ENCODE measurements around the gene SSTR4. TPM values are rescaled to one million over a fixed set of nuclear protein-coding genes. Genes with fewer than 3 reads are reported as not detected.

The SSTR4 gene
- total and polyA plus RNA-seq, 2 donors (not counting 3 experiments of a cell fraction or from before 2014, with no cell fraction given) = not detected

DNA sequence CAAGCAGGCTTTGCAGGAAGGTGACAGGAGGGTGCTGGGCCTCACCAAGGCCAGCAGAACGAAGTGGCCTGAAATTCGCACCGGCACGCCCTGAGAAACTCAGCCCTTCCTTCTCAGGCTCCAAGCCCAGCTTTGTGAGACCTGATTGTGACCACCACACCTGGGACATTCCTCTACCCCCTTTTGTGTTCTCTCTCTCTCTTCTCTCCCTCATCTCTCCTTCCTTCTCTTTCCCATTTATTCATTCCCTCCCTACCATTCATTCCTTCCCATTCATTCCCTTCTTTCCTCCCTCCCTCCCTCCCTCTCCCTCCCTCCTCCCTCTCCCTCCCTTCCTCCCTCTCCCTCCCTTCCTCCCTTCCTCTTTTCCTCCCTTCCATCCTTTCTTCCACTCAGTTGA is 42.2 kb downstream of the SSTR4 start:
- Histone ChIP-seq H3K27me3 (ENCODE audit: control insufficient read depth in 2 of 2, insufficient read depth in 2 of 2, low read length in 2 of 2) (no peaks in the 10 kb centered on the region), H4K20me1 (replicated peaks; ENCODE audit: control insufficient read depth, extremely low read depth, insufficient read depth, low read length) (no peaks in the 10 kb centered on the region), H3K9me1 (replicated peaks; ENCODE audit: control insufficient read depth, extremely low read depth, insufficient read depth, low read length) (no peaks in the 10 kb centered on the region), H3K4me3 (replicated peaks in 1 of 3; ENCODE audit: insufficient read depth in 1 of 3, low read depth in 1 of 3, low read length in 3 of 3) (no peak overlapping the region), H3K36me3 (ENCODE audit: control insufficient read depth in 2 of 2, extremely low read depth in 1 of 2, insufficient read depth in 2 of 2, low read length in 2 of 2) (peaks cover 15 to 16% of the 10 kb centered on the region in 2 experiments), H3K4me1 (ENCODE audit: control insufficient read depth, extremely low read depth, insufficient read depth, low read length) (peaks cover 55% of the 10 kb centered on the region), H2AFZ (ENCODE audit: low read depth, low read length) (no peak overlapping the region), H3K9ac (replicated peaks; ENCODE audit: extremely low read depth, insufficient read depth, low read length) (no peak overlapping the region), H3K9me3 (replicated peaks; ENCODE audit: control insufficient read depth, insufficient read depth, low read length) (no peaks in the 10 kb centered on the region), H3K79me2 (ENCODE audit: control insufficient read depth, insufficient read depth, low read length) (peaks cover 22% of the 10 kb centered on the region), H3K4me2 (ENCODE audit: insufficient read depth, low read length) (no peak overlapping the region), H3K27ac (ENCODE audit: insufficient read depth, low read depth, low read length) (no peak overlapping the region)
- DNase-seq (ENCODE audit: low read depth, low spot score) = no peak
- CTCF ChIA-PET = interaction anchor here (1.4 kb wide), 1 partner anchor 124 kb away, joined by 7 read pairs; no protein-coding TSS in a partner anchor
- no TSS peak for BruUV-seq (replicated peaks)
- intact Hi-C loops (cut with micrococcal nuclease) = no loop called here
- no peak for FAIRE-seq
- POLR2A ChIA-PET = no interaction called here
- dilution Hi-C loops (cut with MboI; ENCODE audit: extremely low pct_ligation_motif_present, low sequenced_read_pairs) = no loop called here
- no peak for TF ChIP-seq MYC (IDR thresholded peaks at IDR 0.05; ENCODE audit: low read depth, low read length)
- no peak for TF ChIP-seq GATA2 (IDR thresholded peaks at IDR 0.05; ENCODE audit: insufficient read depth, insufficient read length, low read depth, low read length)
- no peak for TF ChIP-seq POLR2AphosphoS5 (IDR thresholded peaks at IDR 0.05; ENCODE audit: insufficient read depth, low read depth, low read length)
- TF ChIP-seq EZH2 (IDR thresholded peaks at IDR 0.05; ENCODE audit: borderline replicate concordance, low read depth, low read length, severe bottlenecking) = no peak
- no peak for TF ChIP-seq POLR2A (IDR thresholded peaks at IDR 0.05; ENCODE audit: low read depth, low read length)
- no peak for TF ChIP-seq FOS (IDR thresholded peaks at IDR 0.05; ENCODE audit: borderline replicate concordance, insufficient read depth, low read length)
- TF ChIP-seq, protein P1, sequence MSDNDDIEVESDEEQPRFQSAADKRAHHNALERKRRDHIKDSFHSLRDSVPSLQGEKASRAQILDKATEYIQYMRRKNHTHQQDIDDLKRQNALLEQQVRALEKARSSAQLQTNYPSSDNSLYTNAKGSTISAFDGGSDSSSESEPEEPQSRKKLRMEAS (IDR thresholded peaks at IDR 0.05; ENCODE audit: insufficient read depth, insufficient read length) = no peak
- no peak for TF ChIP-seq JUN (IDR thresholded peaks at IDR 0.05; ENCODE audit: borderline replicate concordance, insufficient read depth, insufficient read length, low read depth)
- TF ChIP-seq, protein P2, sequence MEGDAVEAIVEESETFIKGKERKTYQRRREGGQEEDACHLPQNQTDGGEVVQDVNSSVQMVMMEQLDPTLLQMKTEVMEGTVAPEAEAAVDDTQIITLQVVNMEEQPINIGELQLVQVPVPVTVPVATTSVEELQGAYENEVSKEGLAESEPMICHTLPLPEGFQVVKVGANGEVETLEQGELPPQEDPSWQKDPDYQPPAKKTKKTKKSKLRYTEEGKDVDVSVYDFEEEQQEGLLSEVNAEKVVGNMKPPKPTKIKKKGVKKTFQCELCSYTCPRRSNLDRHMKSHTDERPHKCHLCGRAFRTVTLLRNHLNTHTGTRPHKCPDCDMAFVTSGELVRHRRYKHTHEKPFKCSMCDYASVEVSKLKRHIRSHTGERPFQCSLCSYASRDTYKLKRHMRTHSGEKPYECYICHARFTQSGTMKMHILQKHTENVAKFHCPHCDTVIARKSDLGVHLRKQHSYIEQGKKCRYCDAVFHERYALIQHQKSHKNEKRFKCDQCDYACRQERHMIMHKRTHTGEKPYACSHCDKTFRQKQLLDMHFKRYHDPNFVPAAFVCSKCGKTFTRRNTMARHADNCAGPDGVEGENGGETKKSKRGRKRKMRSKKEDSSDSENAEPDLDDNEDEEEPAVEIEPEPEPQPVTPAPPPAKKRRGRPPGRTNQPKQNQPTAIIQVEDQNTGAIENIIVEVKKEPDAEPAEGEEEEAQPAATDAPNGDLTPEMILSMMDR (IDR thresholded peaks at IDR 0.05; ENCODE audit: extremely low read depth in 1 of 2, insufficient read depth in 1 of 2, low read depth in 1 of 2, low read length in 2 of 2) = no peak
